Measurements from ENCODE around the gene MAP2K3.
"Not testable (repeated sequence)": the region's sequence is repeated elsewhere in the genome, so short reads cannot be mapped to it uniquely, and the experiment has no call there.

The MAP2K3 gene

GRCh38 chr17:21297026-21297520, 12.6 kb downstream of the MAP2K3 start:
- DNase-seq, result no peak

GRCh38 chr17:21297597-21297996, 13.1 kb downstream of the MAP2K3 start:
- no peak for DNase-seq

- no peak for DNase-seq
Observed at GRCh38 chr17:21298056-21298982, 13.8 kb downstream of the MAP2K3 start.

GRCh38 chr17:21298983-21299519, 14.5 kb downstream of the MAP2K3 start:
- DNase-seq, result no peak

- no peak for DNase-seq
Observed at GRCh38 chr17:21299981-21300600, 15.6 kb downstream of the MAP2K3 start.

GRCh38 chr17:21300601-21301571, 16.4 kb downstream of the MAP2K3 start:
- no peak for DNase-seq

- no peak for DNase-seq
Observed at GRCh38 chr17:21301593-21302550, 17.4 kb downstream of the MAP2K3 start.

- no peak for DNase-seq
Observed at GRCh38 chr17:21302711-21303425, 18.4 kb downstream of the MAP2K3 start.

- no peak for DNase-seq
Observed at GRCh38 chr17:21303441-21304065, 19.0 kb downstream of the MAP2K3 start.

- DNase-seq, result no peak
Observed at GRCh38 chr17:21304091-21304490, 19.6 kb downstream of the MAP2K3 start.

GRCh38 chr17:21304551-21305151, 20.1 kb downstream of the MAP2K3 start:
- DNase-seq, result not testable (repeated sequence)

GRCh38 chr17:21305431-21306180, 21.1 kb downstream of the MAP2K3 start:
- DNase-seq, result not testable (repeated sequence)

- DNase-seq, result not testable (repeated sequence)
Observed at GRCh38 chr17:21306611-21307272, 22.2 kb downstream of the MAP2K3 start.

- not testable (repeated sequence) for DNase-seq
Observed at GRCh38 chr17:21307273-21307625, 22.7 kb downstream of the MAP2K3 start.

GRCh38 chr17:21308931-21309381, 24.4 kb downstream of the MAP2K3 start:
- not testable (repeated sequence) for DNase-seq

GRCh38 chr17:21310061-21310765, 25.7 kb downstream of the MAP2K3 start:
- not testable (repeated sequence) for DNase-seq

Data from fibroblast of upper back skin (primary cell).